AG10803 (cell line): Measurements from ENCODE around the gene AMH.
A peak's percentile ranks its signal among the peaks of the same experiment; 100 is the strongest.

Experiments used
- DNase-seq: peaks from one replicate; pipeline ENCODE4 v3.0.0; 2010; ENCODE audit warnings: low read depth
- H3K4me3 ChIP-seq: 2 replicates; pipeline ENCODE4 v1.5.1; 2011; ENCODE audit warnings: mild to moderate bottlenecking, low read length, control low read depth
- TF ChIP-seq, protein P1 (sequence below): conservative IDR thresholded peaks from 2 replicates; pipeline ENCODE4 v1.5.1; 2011; ENCODE audit warnings: mild to moderate bottlenecking, low read length, control low read depth, inconsistent platforms

AMH gene

DNA sequence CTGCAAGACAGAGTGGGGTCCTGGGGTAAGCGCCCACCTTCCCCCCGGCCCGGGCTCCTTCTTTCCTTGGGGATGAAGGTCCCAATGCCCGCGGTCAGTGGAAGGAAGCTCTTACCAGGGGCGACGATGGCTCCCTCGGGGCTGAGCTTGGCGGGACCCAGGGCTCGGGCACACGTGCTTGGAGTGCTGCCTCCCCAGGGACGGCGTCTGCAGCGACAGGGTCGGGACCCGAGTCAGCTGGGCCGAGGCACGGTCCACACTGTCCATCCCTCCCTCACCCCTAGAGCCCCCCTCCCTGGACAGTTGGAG is 3.6 kb downstream of the AMH start:
- H3K4me3 ChIP-seq = no peak overlapping the region
- TF ChIP-seq, protein P1, sequence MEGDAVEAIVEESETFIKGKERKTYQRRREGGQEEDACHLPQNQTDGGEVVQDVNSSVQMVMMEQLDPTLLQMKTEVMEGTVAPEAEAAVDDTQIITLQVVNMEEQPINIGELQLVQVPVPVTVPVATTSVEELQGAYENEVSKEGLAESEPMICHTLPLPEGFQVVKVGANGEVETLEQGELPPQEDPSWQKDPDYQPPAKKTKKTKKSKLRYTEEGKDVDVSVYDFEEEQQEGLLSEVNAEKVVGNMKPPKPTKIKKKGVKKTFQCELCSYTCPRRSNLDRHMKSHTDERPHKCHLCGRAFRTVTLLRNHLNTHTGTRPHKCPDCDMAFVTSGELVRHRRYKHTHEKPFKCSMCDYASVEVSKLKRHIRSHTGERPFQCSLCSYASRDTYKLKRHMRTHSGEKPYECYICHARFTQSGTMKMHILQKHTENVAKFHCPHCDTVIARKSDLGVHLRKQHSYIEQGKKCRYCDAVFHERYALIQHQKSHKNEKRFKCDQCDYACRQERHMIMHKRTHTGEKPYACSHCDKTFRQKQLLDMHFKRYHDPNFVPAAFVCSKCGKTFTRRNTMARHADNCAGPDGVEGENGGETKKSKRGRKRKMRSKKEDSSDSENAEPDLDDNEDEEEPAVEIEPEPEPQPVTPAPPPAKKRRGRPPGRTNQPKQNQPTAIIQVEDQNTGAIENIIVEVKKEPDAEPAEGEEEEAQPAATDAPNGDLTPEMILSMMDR = no peak
- DNase-seq = no peak

DNA sequence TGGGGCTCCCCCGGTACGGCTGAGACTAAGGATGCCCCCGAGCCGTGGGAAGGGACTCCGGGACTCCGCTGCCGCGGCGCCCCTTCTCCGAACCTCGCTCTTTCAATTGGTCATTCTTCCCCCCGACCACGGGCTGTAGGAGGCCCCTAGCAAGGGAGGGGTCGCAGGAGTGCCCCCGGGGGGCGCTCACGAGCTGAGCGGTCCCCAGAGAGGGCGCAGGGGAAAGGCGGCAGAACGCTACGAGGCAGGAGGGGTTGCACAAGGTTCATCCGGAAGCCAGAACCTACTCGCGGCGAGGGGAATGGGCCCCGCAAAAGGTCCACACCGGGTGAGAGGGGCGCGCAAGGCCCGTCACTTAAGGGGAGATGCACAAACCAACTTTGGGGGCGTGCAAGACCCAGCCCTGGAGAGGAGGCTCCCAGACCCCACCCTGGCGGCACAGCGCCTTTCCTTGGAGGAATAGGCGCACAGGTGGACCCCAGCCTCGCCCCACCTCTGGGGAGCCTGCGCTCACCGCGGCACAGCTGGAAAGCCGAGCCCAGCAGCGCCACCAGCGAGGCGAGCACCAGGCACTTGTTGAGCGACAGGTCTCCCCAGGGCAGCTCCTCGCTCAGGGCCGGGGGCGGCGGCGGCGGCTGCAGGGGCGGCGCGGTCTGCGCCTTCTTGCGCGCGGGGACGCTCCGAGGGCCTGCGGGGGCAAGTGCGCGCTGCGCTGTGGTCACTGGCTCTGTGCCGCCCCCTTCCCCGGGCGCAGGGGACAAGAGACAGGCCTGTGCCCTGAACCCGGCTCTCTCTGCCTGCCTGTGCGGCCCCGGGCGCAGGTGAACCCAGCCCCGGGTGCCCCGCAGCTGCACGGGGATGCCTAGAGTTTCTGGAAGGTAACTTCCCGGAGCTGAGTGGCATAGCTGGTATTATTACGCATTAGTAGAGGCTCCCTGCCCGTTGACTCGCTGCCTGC is 4.3 kb downstream of the AMH start:
- no peak overlapping the region for H3K4me3 ChIP-seq
- TF ChIP-seq, protein P1 = no peak
- DNase-seq = no peak

DNA sequence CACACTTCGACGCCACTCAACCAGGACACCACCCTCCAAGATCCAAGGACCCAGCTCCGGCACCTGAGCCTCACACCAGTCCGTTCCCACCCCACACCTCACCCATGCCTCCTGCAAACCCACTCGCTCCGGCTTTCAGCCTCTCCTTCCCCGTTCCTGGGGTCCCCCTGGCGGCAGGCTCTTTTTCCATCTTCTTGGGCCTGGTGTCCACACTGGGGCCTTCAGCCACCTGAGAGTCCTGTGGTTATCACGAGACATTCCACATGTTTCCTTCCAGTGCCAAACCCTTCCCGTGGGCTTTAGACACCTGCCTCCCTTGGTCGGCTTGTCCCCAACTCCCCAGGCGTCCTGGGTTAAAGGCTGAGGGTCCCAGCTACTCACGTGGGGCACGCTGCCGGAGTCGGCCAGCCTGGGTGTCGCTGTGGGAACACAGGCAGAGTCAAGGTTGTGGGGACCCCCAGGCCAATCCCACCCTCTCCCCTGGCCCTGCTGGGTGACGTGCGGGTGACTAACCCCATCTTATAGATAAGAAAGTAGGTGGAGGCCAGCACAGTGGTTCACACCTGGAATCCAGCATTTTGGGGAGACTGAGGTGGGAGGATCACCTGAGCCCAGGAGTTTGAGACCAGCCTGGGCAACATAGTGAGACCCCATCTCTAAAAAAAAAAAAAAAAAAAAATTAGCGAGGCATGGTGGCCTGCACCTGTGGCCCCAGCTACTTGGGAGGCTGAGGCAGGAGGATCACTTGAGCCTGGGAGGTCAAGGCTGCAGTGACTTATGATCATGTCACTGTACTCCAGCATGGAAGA is 5.1 kb downstream of the AMH start:
- TF ChIP-seq, protein P1 = peak; percentile 37
- no peak overlapping the region for H3K4me3 ChIP-seq
- no peak for DNase-seq

DNA sequence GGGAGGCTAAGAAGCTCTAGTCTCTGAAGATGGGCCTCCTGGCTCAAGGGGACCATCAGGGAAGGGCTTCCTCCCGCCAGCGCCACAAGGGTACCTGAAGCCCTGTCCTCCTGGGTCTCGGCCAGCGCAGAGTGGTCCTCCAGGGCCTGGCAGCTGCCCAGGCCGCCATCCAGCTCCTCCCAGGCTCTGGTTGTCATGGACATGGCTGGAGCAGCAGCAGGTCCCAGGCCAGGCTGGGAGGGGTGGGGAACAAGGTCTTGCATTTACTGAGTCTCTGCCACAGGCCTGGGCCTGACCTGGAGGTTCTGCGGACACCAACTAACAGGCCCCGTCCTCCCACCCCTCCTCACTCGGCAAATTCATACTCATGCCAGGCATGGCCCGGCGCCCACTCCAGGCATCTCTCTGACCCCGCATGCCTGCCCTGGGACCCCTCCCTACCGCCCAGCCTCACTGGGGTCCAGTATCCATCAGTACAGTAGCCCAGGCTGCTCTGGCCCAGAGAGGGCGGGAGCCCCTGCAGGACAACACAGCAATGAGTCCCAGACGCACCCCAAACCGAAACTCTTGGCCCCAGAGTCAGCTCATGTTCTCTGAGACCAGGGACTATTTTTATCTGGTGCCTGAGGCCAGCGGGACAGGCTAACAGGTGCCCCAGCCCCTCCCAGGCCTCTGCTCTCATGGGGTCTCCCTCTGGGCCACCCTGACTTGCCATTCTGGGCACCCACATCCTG is 6.2 kb downstream of the AMH start:
- H3K4me3 ChIP-seq = no peak overlapping the region
- no peak for DNase-seq
- TF ChIP-seq, protein P1 = no peak

DNA sequence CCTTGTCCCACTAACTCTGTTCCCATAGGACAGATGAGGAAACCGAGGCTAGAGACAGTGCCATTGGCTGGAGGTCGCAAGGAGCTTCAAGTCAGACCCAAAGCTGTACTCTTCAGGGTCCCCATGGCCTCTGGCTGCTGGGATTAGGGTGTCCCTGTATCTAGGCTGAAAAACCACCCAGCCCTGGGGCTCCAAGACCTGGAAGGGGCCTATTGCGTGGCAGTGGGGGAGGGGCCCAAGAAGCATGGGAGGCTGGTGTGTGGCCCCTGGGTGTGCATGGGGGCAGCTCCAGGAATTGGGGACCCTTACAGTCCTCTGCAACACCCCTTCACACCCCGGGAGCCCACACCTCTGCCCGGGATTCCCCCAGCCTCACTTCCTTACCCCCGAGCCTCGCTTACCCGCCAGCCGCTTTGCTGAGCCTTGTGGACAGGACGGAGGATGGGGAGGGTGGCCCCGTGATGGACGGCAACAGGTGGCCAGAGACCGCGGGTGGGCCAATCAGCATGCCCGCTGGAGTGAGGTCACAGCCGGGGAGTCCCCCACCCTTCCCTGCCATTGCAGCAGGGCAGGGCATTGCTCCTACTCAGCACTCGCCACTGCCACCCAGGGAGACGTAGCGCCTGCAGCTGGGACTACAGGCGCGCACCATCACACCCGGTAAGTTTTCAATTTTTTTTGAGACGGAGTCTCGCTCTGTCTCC is 7.0 kb downstream of the AMH start, which contains the start of gene JSRP1:
JSRP1 (minus strand) TSS at position 436 of the 704 bp plus-strand sequence. CDS start 1,103 bp downstream, outside the sequence.
- no peak within 1 kb of the TSS for H3K4me3 ChIP-seq
- TF ChIP-seq, protein P1 = no peak
- no peak for DNase-seq

DNA sequence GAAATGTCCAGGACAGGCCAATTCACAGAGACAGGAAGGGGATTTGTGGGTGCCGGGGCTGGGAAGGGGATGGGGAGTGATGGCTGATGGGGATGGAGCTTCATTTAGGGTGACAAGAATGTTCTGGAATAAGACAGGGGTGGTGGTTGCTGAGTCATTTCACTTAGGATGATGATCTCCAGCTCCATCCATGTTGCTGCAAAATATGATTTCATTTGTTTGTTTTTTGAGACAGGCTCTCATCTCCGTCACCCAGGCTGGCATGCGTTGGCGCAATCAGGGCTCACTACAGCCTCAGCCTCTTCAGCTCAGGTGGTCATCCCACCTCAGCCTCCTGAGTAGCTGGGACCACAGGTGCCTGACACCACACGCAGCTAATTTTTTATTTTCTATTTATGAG is 10.2 kb downstream of the AMH start:
- no peak for DNase-seq
- TF ChIP-seq, protein P1 = no peak
- H3K4me3 ChIP-seq = no peak overlapping the region
